Measurements from ENCODE around the gene ARHGAP18. TPM values are rescaled to one million over a fixed set of nuclear protein-coding genes. Genes with fewer than 3 reads are reported as not detected.

ARHGAP18 gene, protein sequence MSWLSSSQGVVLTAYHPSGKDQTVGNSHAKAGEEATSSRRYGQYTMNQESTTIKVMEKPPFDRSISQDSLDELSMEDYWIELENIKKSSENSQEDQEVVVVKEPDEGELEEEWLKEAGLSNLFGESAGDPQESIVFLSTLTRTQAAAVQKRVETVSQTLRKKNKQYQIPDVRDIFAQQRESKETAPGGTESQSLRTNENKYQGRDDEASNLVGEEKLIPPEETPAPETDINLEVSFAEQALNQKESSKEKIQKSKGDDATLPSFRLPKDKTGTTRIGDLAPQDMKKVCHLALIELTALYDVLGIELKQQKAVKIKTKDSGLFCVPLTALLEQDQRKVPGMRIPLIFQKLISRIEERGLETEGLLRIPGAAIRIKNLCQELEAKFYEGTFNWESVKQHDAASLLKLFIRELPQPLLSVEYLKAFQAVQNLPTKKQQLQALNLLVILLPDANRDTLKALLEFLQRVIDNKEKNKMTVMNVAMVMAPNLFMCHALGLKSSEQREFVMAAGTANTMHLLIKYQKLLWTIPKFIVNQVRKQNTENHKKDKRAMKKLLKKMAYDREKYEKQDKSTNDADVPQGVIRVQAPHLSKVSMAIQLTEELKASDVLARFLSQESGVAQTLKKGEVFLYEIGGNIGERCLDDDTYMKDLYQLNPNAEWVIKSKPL
- 15.4 and 17.9 TPM in 2 replicates for total RNA-seq

DNA sequence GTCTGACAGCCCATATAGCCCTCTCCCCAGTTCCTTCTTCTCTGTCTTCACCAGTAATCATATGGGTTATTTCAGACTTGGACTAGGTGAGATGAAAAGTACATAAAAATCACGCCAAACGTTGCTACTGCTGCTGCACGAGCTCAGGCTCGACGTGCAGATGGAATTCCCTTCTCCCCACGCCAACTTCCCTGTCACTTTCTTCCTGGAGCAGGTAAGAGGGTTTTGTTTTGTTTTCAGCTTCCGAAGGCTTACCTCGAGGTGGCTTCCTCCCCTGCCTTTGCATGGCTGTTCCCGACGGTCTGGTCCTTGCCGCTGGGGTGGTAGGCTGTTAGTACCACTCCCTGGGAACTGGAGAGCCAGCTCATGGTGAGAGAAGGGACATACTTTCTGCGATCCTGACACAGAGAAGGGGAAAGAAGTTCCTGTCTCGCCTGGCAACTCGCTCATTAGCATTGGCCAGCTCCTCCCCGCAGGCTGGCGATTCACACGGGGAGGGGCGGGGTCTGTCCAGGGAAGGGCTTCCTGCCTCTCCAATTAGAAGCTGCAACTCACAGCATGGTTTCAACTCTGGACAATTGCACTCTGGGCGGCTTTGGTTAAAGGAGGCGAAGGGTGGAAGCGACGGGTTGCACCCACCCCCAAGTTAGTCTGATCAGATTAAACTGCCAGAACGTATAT lies at the start of gene ARHGAP18:
Gene ARHGAP18 (minus strand): TSS at position 409 of the 681 bp plus-strand sequence. CDS start 41 bp downstream, at position 368.

Other genes starting within 250 kb of the ARHGAP18 start
- not detected in 2 replicates for gene TMEM244, start 151.1 kb upstream of the ARHGAP18 start, total RNA-seq